CD14-positive monocyte (primary cell): ENCODE data around the gene FMO3. TPM values are rescaled to one million over a fixed set of nuclear protein-coding genes. Genes with fewer than 3 reads are reported as not detected.

ENCODE experiments used
- DNase-seq, 3 donors: peaks; one replicate each; pipeline ENCODE4 v3.0.0-alpha.2; 2011 to 2022
- H2AFZ ChIP-seq: 2 replicates; pipeline ENCODE4 v1.6.0; 2012; ENCODE audit warnings: mild to moderate bottlenecking, low read depth, low read length, inconsistent platforms; ENCODE audit not compliant: insufficient read depth, poor library complexity, severe bottlenecking
- H3K27ac ChIP-seq, 2 donors: 1 replicate in 1 of 2; 2 replicates in 1 of 2; pipeline ENCODE4 v1.5.1; 2012 to 2013; ENCODE audit warnings: low read length in 2 of 2, control low read depth in 1 of 2, inconsistent platforms in 1 of 2, low read depth in 1 of 2, mild to moderate bottlenecking in 1 of 2
- H3K27me3 ChIP-seq, 2 donors: one replicate each; pipeline versions ENCODE4 v1.6.0 to v1.6.1; 2011 to 2013; ENCODE audit warnings: low read length in 2 of 2; ENCODE audit not compliant: control insufficient read depth in 2 of 2, insufficient read depth in 2 of 2
- H3K36me3 ChIP-seq, 2 donors: replicated peaks in 1 of 2; 1 replicate in 1 of 2; 2 replicates in 1 of 2; pipeline versions ENCODE4 v1.5.1 to v1.6.1; 2012 to 2013; ENCODE audit warnings: low read length in 2 of 2, control low read depth in 1 of 2, inconsistent platforms in 1 of 2, mild to moderate bottlenecking in 1 of 2; ENCODE audit not compliant: insufficient read depth in 2 of 2, control insufficient read depth in 1 of 2
- H3K4me1 ChIP-seq, 2 donors: 1 replicate in 1 of 2; 2 replicates in 1 of 2; pipeline versions ENCODE4 v1.5.1 to v1.6.1; 2012 to 2013; ENCODE audit warnings: low read length in 2 of 2, control low read depth in 1 of 2, inconsistent platforms in 1 of 2, mild to moderate bottlenecking in 1 of 2, moderate library complexity in 1 of 2; ENCODE audit not compliant: insufficient read depth in 2 of 2, control insufficient read depth in 1 of 2
- H3K4me2 ChIP-seq: replicated peaks from 2 replicates; pipeline ENCODE3; 2012; ENCODE audit warnings: low read length, moderate library complexity, mild to moderate bottlenecking; ENCODE audit not compliant: poor library complexity, severe bottlenecking; ENCODE audit errors: extremely low read depth
- H3K4me3 ChIP-seq, 3 experiments: fragments of 200-600 bp in 1 of 3; sonication (generic) in 1 of 3; replicated peaks in 1 of 3; 1 replicate in 2 of 3; 2 replicates in 1 of 3; pipeline ENCODE4 v1.5.1; 2011 to 2013; ENCODE audit warnings: low read length in 3 of 3, mild to moderate bottlenecking in 3 of 3, control low read depth in 2 of 3, low read depth in 2 of 3, inconsistent platforms in 1 of 3, moderate library complexity in 1 of 3
- H3K79me2 ChIP-seq: 2 replicates; pipeline ENCODE4 v1.6.0; 2012; ENCODE audit warnings: mild to moderate bottlenecking, control low read depth, inconsistent platforms, low read length, moderate library complexity; ENCODE audit not compliant: insufficient read depth
- H3K9ac ChIP-seq: 2 replicates; pipeline ENCODE4 v1.6.0; 2017; ENCODE audit warnings: low read length, mild to moderate bottlenecking; ENCODE audit not compliant: insufficient read depth, poor library complexity, severe bottlenecking
- H3K9me3 ChIP-seq, 2 donors: replicated peaks in 1 of 2; 1 replicate in 1 of 2; 2 replicates in 1 of 2; pipeline versions ENCODE4 v1.5.1 to v1.6.1; 2012 to 2013; ENCODE audit warnings: low read length in 2 of 2, control low read depth in 1 of 2; ENCODE audit not compliant: control insufficient read depth in 1 of 2, insufficient read depth in 1 of 2
- H4K20me1 ChIP-seq: 2 replicates; pipeline ENCODE4 v1.6.0; 2012; ENCODE audit warnings: mild to moderate bottlenecking, low read length, control low read depth, moderate library complexity; ENCODE audit not compliant: insufficient read depth
- H3K27ac Mint-ChIP-seq, 7 donors: one replicate each; pipeline ENCODE4 v1.8.0; 2020; ENCODE audit warnings: mild to moderate bottlenecking in 7 of 7, mixed read lengths in 7 of 7, moderate library complexity in 6 of 7, inconsistent platforms in 2 of 7
- H3K27me3 Mint-ChIP-seq, 3 donors: one replicate each; pipeline ENCODE4 v1.8.0; 2021 to 2022; ENCODE audit warnings: low read depth in 3 of 3, mild to moderate bottlenecking in 3 of 3, mixed read lengths in 3 of 3, moderate library complexity in 3 of 3, inconsistent platforms in 1 of 3
- H3K36me3 Mint-ChIP-seq, 2 donors: one replicate each; pipeline ENCODE4 v1.8.0; 2020; ENCODE audit warnings: mixed read lengths in 2 of 2, inconsistent platforms in 1 of 2, mild to moderate bottlenecking in 1 of 2
- H3K4me1 Mint-ChIP-seq: one replicate; pipeline ENCODE4 v1.8.0; 2020; ENCODE audit warnings: mild to moderate bottlenecking, mixed read lengths
- H3K4me3 Mint-ChIP-seq, 2 donors: one replicate each; pipeline ENCODE4 v1.8.0; 2020; ENCODE audit warnings: mild to moderate bottlenecking in 2 of 2, mixed read lengths in 2 of 2, moderate library complexity in 1 of 2
- H3K9me3 Mint-ChIP-seq, 7 donors: one replicate each; pipeline ENCODE4 v1.8.0; 2020 to 2022; ENCODE audit warnings: mixed read lengths in 7 of 7, mild to moderate bottlenecking in 6 of 7, moderate library complexity in 6 of 7, inconsistent platforms in 2 of 7
- WGBS: methylation state at CpG from one replicate; pipeline ENCODE4 v1.1.5; 2013; ENCODE audit warnings: missing lambda C conversion rate; ENCODE audit not compliant: insufficient coverage; 5-methylcytosine and 5-hydroxymethylcytosine counted together
- intact Hi-C, 2 donors: fragments of 100-400 bp; cut with micrococcal nuclease; formaldehyde crosslinking; loops; one replicate each; pipeline versions ENCODE4 v1.15.0 to v1.15.1; 2023
- polyA plus RNA-seq, 3 donors: library from polyadenylated mRNA; depleted of rRNA in 1 of 3; unstranded in 2 of 3; stranded (reverse) in 1 of 3; fragments of 300-500 nt in 2 of 3; fragments of >200 nt in 1 of 3; fragmentation: Illumina TruSeq in 2 of 3; gene quantifications; 1 replicate in 2 of 3; 2 replicates in 1 of 3; pipeline ENCODE4 v1.2.3, GENCODE V29; 2012 to 2021
- TF ChIP-seq, protein P1 (sequence below): fragments of 200-600 bp; IDR thresholded peaks from one replicate; pipeline ENCODE4 v1.8.0; 2022; ENCODE audit warnings: antibody characterized with exemption, mild to moderate bottlenecking

Gene FMO3
- polyA plus RNA-seq, 3 donors = not detected

DNA sequence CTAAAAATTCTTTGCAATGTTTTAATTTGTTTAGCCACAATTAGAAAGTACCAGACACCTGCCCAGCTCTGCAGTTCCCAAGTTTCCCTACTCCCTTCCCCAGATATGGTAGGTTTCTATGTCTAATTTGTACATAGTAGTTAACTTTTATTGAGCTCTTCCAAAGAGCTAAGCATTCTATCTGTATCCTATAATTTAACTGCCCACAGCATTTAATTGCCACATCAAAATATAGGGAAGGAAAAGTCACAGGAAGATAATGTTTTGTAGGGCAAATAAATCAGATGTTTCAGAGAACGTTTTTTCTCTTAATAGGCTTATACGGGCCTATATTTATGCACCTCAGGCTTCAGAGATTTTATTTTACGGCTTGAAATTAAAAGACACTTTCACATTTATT, 15.7 kb upstream of the FMO3 start:
- H3K27ac Mint-ChIP-seq = no peak overlapping the region
- intact Hi-C loops = no loop called here
- TF ChIP-seq, protein P1, sequence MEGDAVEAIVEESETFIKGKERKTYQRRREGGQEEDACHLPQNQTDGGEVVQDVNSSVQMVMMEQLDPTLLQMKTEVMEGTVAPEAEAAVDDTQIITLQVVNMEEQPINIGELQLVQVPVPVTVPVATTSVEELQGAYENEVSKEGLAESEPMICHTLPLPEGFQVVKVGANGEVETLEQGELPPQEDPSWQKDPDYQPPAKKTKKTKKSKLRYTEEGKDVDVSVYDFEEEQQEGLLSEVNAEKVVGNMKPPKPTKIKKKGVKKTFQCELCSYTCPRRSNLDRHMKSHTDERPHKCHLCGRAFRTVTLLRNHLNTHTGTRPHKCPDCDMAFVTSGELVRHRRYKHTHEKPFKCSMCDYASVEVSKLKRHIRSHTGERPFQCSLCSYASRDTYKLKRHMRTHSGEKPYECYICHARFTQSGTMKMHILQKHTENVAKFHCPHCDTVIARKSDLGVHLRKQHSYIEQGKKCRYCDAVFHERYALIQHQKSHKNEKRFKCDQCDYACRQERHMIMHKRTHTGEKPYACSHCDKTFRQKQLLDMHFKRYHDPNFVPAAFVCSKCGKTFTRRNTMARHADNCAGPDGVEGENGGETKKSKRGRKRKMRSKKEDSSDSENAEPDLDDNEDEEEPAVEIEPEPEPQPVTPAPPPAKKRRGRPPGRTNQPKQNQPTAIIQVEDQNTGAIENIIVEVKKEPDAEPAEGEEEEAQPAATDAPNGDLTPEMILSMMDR = no peak
- no peak for DNase-seq
- Histone ChIP-seq H3K4me1 (no peaks in the 10 kb centered on the region), H3K36me3 (no peaks in the 10 kb centered on the region), H3K27me3 (no peaks in the 10 kb centered on the region), H3K79me2 (no peaks in the 10 kb centered on the region), H4K20me1 (no peaks in the 10 kb centered on the region), H3K9me3 (no peaks in the 10 kb centered on the region), H3K27ac (no peak overlapping the region), H3K9ac (no peak overlapping the region), H3K4me2 (no peak overlapping the region), H2AFZ (no peak overlapping the region), H3K4me3 (no peak overlapping the region)
- H3K36me3 Mint-ChIP-seq = no peaks in the 10 kb centered on the region
- H3K27me3 Mint-ChIP-seq = peaks cover 0 to 2% (median 1%) of the 10 kb centered on the region in 3 donors
- no peaks in the 10 kb centered on the region for H3K4me1 Mint-ChIP-seq
- no CpG with 5 or more reads among the region's 3 CpGs for WGBS
- no peak overlapping the region for H3K4me3 Mint-ChIP-seq
- H3K9me3 Mint-ChIP-seq = peaks cover 0 to 4% (median 0%) of the 10 kb centered on the region in 7 donors

DNA sequence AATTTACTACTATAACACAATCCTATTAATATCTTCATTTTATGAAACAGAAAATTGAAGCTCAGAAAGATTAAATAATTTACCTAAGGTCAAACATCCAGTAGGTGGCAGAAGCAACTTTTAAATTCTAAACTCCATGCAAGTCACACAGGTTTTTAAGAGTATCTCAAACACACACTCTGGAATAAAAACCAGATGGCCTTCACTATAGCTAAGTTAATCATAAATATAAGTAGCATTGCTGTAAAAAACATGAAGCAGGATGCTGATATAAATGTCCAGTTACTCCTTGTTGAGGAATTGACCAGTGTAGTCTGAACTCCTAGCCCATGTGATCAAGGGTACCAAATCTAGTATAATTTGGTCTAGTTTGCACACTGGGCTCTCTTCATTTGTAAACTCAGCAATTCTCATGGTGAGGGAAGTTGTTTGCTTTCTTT, 9.4 kb upstream of the FMO3 start:
- no peak overlapping the region for H3K4me3 ChIP-seq
- no peaks in the 10 kb centered on the region for H3K4me1 Mint-ChIP-seq
- no peaks in the 10 kb centered on the region for H3K36me3 Mint-ChIP-seq
- TF ChIP-seq, protein P1 = no peak
- H3K36me3 ChIP-seq = no peaks in the 10 kb centered on the region
- no peak overlapping the region for H3K4me2 ChIP-seq
- DNase-seq = no peak
- intact Hi-C loops = no loop called here
- no peak overlapping the region for H2AFZ ChIP-seq
- no peaks in the 10 kb centered on the region for H3K9me3 ChIP-seq
- H3K79me2 ChIP-seq = no peaks in the 10 kb centered on the region
- H3K27ac ChIP-seq = no peak overlapping the region
- no peaks in the 10 kb centered on the region for H3K9me3 Mint-ChIP-seq
- H3K27ac Mint-ChIP-seq = no peak overlapping the region
- H4K20me1 ChIP-seq = no peaks in the 10 kb centered on the region
- no peak overlapping the region for H3K4me3 Mint-ChIP-seq
- no peaks in the 10 kb centered on the region for H3K27me3 Mint-ChIP-seq
- H3K9ac ChIP-seq = no peak overlapping the region
- no peaks in the 10 kb centered on the region for H3K4me1 ChIP-seq
- H3K27me3 ChIP-seq = no peaks in the 10 kb centered on the region
